ENCODE data around the gene NADSYN1. TPM values are rescaled to one million over a fixed set of nuclear protein-coding genes. Genes with fewer than 3 reads are reported as not detected.

Gene NADSYN1
- total RNA-seq, 4 donors from 2014 or later, result 41.2 to 67.2 (median 59.8) TPM

- no peak for DNase-seq (ENCODE audit: low spot score in 2 of 2)
- 70 to 76% methylated on average over 2 of the region's 2 CpGs for WGBS, 2 donors
- intact Hi-C loops (cut with DNase I; ENCODE audit: low total_unique reads), result no loop called here
- no peak overlapping the region for H3K4me3 ChIP-seq (ENCODE audit: low read depth, poor library complexity, severe bottlenecking)
- TF ChIP-seq POLR2A (IDR thresholded peaks at IDR 0.05), result no peak
Observed at GRCh38 chr11:71505001-71505400, 52.0 kb downstream of the NADSYN1 start.

GRCh38 chr11:71505781-71506180 is 52.8 kb downstream of the NADSYN1 start:
- DNase-seq (ENCODE audit: low spot score in 2 of 2), result peak in 1 of 2 donors; percentile 54
- no peak overlapping the region for H3K4me3 ChIP-seq (ENCODE audit: low read depth, poor library complexity, severe bottlenecking)
- intact Hi-C loops (cut with DNase I; ENCODE audit: low total_unique reads), result no loop called here
- no peak for TF ChIP-seq POLR2A (IDR thresholded peaks at IDR 0.05)
- TF ChIP-seq, protein P1, sequence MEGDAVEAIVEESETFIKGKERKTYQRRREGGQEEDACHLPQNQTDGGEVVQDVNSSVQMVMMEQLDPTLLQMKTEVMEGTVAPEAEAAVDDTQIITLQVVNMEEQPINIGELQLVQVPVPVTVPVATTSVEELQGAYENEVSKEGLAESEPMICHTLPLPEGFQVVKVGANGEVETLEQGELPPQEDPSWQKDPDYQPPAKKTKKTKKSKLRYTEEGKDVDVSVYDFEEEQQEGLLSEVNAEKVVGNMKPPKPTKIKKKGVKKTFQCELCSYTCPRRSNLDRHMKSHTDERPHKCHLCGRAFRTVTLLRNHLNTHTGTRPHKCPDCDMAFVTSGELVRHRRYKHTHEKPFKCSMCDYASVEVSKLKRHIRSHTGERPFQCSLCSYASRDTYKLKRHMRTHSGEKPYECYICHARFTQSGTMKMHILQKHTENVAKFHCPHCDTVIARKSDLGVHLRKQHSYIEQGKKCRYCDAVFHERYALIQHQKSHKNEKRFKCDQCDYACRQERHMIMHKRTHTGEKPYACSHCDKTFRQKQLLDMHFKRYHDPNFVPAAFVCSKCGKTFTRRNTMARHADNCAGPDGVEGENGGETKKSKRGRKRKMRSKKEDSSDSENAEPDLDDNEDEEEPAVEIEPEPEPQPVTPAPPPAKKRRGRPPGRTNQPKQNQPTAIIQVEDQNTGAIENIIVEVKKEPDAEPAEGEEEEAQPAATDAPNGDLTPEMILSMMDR (IDR thresholded peaks at IDR 0.05), result no peak
- WGBS, 2 donors, result 89 to 90% methylated on average over 9 of the region's 9 CpGs

DNA sequence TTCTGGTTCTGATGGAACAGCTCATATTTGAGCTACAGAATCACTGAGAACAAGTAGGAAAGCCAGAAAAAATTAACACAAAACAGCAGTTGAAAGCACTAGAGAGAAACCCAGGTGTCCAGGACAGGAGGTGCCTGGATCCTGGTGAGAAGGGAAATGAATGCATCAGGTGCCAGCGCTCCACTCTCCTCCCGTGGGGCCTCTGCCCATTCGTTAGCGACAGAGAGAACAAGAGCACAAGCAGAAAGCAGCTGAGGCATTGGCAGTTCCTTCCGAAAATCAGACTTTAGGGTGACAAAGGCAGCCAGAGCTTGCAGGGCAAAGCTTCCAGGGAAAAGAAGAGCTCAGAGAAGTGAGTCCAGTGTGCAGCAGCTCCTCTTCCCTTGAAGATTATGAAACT is 54.1 kb downstream of the NADSYN1 start:
- peak in 1 of 2 donors; percentile 79 for DNase-seq (ENCODE audit: low spot score in 2 of 2)
- intact Hi-C loops (cut with DNase I; ENCODE audit: low total_unique reads), result no loop called here
- H3K4me3 ChIP-seq (ENCODE audit: low read depth, poor library complexity, severe bottlenecking), result no peak overlapping the region
- 95% methylated on average over 5 of the region's 5 CpGs for WGBS, 2 donors
- no peak for TF ChIP-seq POLR2A (IDR thresholded peaks at IDR 0.05)
- TF ChIP-seq, protein P1 (IDR thresholded peaks at IDR 0.05), result no peak

- TF ChIP-seq, protein P1 (IDR thresholded peaks at IDR 0.05), result no peak
- TF ChIP-seq POLR2A (IDR thresholded peaks at IDR 0.05), result no peak
- WGBS, 2 donors, result 93% methylated on average over 41 to 43 of the region's 55 CpGs
- intact Hi-C loops (cut with DNase I; ENCODE audit: low total_unique reads), result no loop called here
- no peak overlapping the region for H3K4me3 ChIP-seq (ENCODE audit: low read depth, poor library complexity, severe bottlenecking)
- peak in 1 of 2 donors; percentile 66 for DNase-seq (ENCODE audit: low spot score in 2 of 2)
Observed at GRCh38 chr11:71518506-71519471, 65.8 kb downstream of the NADSYN1 start.

- 79 to 82% methylated on average over 10 of the region's 10 CpGs for WGBS, 2 donors
- intact Hi-C loops (cut with DNase I; ENCODE audit: low total_unique reads), result no loop called here
- no peak for TF ChIP-seq POLR2A (IDR thresholded peaks at IDR 0.05)
- TF ChIP-seq, protein P1 (IDR thresholded peaks at IDR 0.05), result no peak
- H3K4me3 ChIP-seq (ENCODE audit: low read depth, poor library complexity, severe bottlenecking), result no peak overlapping the region
- DNase-seq (ENCODE audit: low spot score in 2 of 2), result no peak
Observed at GRCh38 chr11:71519546-71519945, 66.5 kb downstream of the NADSYN1 start.

GRCh38 chr11:71525188-71525937 is 72.4 kb downstream of the NADSYN1 start:
- 62 to 63% methylated on average over 3 of the region's 3 CpGs for whole genome bisulfite sequencing, 2 donors

More at GRCh38 chr11:71525188-71525937, 72.4 kb downstream of the NADSYN1 start:
- DNase-seq (ENCODE audit: low spot score in 2 of 2), result peak in 1 of 2 donors; percentile 23
- intact Hi-C loops (cut with DNase I; ENCODE audit: low total_unique reads), result no loop called here
- no peak overlapping the region for H3K4me3 ChIP-seq (ENCODE audit: low read depth, poor library complexity, severe bottlenecking)
- TF ChIP-seq POLR2A (IDR thresholded peaks at IDR 0.05), result no peak
- TF ChIP-seq, protein P1 (IDR thresholded peaks at IDR 0.05), result no peak
